Measurements from ENCODE around the gene SF3B3.

The SF3B3 gene

DNA sequence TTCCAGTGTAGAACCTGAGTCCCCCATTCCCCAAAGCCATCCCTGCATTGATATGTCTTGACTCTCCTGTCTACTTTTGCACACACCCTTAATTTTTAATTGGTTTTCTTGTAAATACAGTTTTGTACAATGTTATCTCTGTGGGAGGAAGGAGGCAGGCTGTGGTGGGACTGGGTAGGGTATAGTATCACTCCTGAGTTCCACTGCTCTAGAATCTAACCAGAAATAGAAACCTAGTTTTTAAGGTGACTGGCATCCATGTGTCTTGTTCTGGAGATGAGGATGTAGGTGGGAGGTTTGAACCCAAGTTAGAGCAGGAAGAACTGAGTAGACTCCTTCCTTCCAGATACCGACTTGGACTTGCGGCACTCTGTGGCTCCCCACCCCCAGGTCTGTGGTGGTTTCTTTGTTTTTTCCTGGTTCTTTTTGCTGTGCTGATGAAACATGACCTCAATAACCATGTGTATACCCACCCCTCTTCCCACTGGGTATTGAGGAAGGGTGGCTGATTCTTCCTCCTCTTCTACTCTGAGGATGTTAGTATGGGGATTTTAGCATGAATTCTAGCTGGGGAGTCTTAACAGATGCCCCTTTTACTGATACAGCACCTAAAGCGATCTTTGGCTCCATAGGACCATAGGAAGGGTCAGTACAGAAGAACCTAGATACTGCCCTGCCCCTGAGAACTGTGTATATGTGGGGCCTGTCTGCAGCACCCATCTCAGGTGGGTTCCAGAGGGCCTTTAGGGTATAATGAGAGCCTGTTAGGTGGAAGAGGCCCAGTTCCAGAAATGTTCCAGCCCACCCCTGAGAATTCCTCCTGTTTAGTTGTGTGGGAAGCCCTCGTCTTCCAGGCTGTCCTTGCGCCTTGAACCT, 48.7 kb downstream of the SF3B3 start:
- Histone ChIP-seq H3K9me3 (no peaks in the 10 kb centered on the region), H3K27me3 (no peaks in the 10 kb centered on the region), H3K36me3 (peaks cover 82% of the 10 kb centered on the region), H3K4me1 (no peaks in the 10 kb centered on the region), H3K4me3 (ENCODE audit: low read depth, low read length) (no peak overlapping the region)
- no peak for DNase-seq
- TF ChIP-seq, protein P1, sequence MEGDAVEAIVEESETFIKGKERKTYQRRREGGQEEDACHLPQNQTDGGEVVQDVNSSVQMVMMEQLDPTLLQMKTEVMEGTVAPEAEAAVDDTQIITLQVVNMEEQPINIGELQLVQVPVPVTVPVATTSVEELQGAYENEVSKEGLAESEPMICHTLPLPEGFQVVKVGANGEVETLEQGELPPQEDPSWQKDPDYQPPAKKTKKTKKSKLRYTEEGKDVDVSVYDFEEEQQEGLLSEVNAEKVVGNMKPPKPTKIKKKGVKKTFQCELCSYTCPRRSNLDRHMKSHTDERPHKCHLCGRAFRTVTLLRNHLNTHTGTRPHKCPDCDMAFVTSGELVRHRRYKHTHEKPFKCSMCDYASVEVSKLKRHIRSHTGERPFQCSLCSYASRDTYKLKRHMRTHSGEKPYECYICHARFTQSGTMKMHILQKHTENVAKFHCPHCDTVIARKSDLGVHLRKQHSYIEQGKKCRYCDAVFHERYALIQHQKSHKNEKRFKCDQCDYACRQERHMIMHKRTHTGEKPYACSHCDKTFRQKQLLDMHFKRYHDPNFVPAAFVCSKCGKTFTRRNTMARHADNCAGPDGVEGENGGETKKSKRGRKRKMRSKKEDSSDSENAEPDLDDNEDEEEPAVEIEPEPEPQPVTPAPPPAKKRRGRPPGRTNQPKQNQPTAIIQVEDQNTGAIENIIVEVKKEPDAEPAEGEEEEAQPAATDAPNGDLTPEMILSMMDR (IDR thresholded peaks at IDR 0.05; ENCODE audit: low read depth, low read length): no peak

- TF ChIP-seq, protein P1 (IDR thresholded peaks at IDR 0.05; ENCODE audit: low read depth, low read length): no peak
Measured at GRCh38 chr16:70572926-70573270, 49.3 kb downstream of the SF3B3 start.

GRCh38 chr16:70573451-70574121, 50.0 kb downstream of the SF3B3 start:
- Histone ChIP-seq H3K9me3 (no peaks in the 10 kb centered on the region), H3K4me3 (ENCODE audit: low read depth, low read length) (no peak overlapping the region), H3K36me3 (peaks cover 69% of the 10 kb centered on the region), H3K27me3 (no peaks in the 10 kb centered on the region), H3K4me1 (no peaks in the 10 kb centered on the region)
- TF ChIP-seq, protein P1 (IDR thresholded peaks at IDR 0.05; ENCODE audit: low read depth, low read length): no peak
- DNase-seq: no peak

More at GRCh38 chr16:70572926-70573270, 49.3 kb downstream of the SF3B3 start:
- Histone ChIP-seq H3K36me3 (peaks cover 76% of the 10 kb centered on the region), H3K4me3 (ENCODE audit: low read depth, low read length) (no peak overlapping the region), H3K9me3 (no peaks in the 10 kb centered on the region), H3K27me3 (no peaks in the 10 kb centered on the region), H3K4me1 (no peaks in the 10 kb centered on the region)
- no peak for DNase-seq

DNA sequence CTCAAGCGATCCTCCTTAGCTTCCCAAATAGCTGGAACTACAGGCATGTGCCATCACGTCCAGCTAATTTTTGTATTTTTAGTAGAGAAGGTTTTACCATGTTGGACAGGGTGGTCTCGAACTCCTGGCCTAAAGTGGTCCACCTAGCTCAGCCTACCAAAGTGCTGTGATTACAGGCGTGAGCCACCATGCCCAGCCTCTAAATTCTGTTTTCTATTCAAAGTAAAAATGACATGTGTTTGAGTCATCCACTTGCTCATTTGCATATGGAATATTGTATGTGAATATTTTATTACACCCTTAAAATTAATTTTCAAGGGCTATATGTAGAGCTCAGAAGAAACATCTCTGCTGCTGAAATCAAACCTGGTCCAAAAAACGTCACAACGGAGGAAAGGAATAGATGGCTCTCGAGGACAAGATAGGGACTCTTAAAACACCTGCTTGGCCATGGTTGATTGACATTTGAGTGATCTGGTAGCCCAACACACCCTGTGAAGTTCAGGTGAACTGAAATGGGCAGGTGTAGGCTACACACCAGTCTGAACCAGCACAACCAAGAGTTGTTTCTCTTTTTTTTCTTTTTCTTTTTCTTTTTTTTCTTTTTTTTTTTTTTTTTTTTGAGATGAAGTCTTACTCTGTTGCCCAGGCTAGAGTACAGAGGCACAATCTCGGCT, 51.1 kb downstream of the SF3B3 start:
- Histone ChIP-seq H3K9me3 (no peaks in the 10 kb centered on the region), H3K36me3 (peaks cover 58% of the 10 kb centered on the region), H3K27me3 (no peaks in the 10 kb centered on the region), H3K4me1 (peaks cover 2% of the 10 kb centered on the region; the same call in 1 of the 2 replicates), H3K4me3 (ENCODE audit: low read depth, low read length) (no peak overlapping the region)
- no peak for DNase-seq
- TF ChIP-seq, protein P1 (IDR thresholded peaks at IDR 0.05; ENCODE audit: low read depth, low read length): no peak

DNA sequence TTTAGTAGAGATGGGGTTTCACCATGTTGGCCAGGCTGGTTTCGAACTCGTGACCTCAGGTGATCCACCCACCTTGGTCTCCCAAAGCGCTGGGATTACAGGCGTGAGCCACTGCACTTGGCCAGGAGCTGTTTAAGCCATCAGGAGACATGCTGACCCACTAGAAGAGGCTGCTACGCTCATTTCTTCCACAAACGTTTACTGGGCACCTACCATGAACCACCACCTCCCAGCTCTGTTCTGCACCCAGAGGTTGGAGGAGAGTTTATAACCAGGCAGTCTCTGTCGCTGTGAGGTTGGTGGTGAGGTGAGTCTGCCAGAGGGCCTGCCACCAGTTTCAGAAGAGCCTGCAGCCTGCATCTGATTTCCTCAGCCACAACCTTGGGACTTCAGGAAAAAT, 51.8 kb downstream of the SF3B3 start:
- no peak for DNase-seq
- Histone ChIP-seq H3K4me3 (ENCODE audit: low read depth, low read length) (no peak overlapping the region), H3K36me3 (peaks cover 52% of the 10 kb centered on the region), H3K27me3 (no peaks in the 10 kb centered on the region), H3K9me3 (no peaks in the 10 kb centered on the region), H3K4me1 (peaks cover 5% of the 10 kb centered on the region; the same call in 1 of the 2 replicates)
- TF ChIP-seq, protein P1 (IDR thresholded peaks at IDR 0.05; ENCODE audit: low read depth, low read length): no peak

All from BE2C (cell line).